HG02970 (cell line): ENCODE data around the gene ARID1B.

Experiments used
- ATAC-seq: cut with Tn5 transposase; IDR thresholded peaks from one replicate; pipeline ENCODE4 v1.9.1; 2021; ENCODE audit warnings: mild to moderate bottlenecking, moderate library complexity, moderate number of reproducible peaks; ENCODE audit not compliant: unreplicated experiment, low FRiP score

The ARID1B gene

DNA sequence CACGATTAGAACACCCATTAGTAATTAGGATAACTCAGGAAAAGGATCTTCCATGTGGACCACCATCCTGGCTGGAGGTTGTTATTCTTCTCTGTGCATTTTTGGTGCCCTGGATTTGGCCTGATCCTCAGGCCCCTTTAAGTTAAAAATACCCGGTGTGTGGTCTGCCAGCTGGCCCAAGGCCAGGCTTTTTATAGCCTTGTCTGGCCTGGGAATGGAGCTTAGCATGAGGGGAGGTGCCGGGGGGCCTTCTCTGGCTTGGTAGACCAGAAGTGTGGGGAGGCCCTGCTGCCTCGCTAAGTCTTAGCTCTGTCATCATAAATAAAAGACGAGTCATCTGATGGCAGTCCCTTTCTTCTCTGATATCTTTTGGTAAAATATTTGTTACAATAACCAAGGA is 71.4 kb downstream of the ARID1B start:
- no peak for ATAC-seq

DNA sequence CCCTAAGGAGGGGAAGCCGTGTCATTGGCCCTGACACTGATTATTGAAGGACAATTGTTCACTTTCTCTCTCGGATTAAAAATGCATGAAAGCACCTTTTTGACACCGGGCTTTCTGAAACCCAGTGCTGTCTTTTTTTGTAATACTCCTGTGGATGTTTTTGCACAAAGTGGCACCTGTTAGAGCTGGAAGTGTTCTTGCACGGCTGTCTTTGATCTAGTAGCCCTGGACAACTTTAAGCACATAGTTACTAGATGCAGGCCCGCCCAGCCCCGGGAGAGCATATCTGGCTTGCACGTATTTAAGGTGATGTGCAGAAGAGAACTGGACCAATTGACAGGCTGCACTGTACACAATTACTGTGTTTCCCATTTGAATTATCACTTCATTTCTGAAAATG is 72.6 kb downstream of the ARID1B start:
- no peak for ATAC-seq

DNA sequence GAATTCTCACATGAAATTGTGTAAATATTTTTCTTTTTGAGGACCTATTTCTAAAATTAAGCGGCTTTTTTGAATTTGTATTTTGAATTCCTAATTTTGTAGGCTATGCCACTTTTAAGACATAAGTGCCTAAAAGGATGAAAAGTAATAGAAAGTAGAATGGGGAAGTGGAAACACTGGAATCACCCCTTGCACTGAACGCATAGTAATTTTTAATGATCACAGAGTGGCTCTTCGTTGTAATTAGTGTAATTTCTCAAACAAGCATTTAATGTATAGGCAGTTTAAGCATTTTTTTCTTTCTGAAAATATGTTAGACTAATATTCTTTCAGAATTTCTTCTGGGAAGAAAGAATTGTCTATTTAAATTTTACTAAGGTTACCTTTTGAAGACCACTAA is 73.2 kb downstream of the ARID1B start:
- no peak for ATAC-seq

DNA sequence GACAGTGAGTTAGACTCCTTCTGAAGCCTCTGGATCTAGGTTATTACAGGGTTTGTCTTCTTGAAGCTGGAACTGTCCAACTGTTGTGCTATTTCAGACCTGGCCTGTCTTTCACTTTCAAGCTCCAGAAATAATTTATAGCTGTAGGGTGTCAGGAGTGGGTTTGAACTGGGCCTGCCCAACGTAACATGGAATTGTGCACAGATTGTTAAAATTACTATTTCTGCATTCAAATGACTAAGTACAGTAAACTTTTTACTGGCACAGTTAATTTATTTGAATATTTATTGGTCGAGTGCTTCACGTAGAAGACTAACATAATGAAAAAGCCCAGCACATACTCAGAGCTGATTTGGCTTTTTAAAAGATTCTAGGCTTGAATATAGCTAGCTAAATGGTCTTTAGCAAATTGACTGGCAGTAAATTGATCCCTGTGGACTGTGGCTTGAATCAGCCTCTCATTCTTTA is 74.3 kb downstream of the ARID1B start:
- no peak for ATAC-seq

DNA sequence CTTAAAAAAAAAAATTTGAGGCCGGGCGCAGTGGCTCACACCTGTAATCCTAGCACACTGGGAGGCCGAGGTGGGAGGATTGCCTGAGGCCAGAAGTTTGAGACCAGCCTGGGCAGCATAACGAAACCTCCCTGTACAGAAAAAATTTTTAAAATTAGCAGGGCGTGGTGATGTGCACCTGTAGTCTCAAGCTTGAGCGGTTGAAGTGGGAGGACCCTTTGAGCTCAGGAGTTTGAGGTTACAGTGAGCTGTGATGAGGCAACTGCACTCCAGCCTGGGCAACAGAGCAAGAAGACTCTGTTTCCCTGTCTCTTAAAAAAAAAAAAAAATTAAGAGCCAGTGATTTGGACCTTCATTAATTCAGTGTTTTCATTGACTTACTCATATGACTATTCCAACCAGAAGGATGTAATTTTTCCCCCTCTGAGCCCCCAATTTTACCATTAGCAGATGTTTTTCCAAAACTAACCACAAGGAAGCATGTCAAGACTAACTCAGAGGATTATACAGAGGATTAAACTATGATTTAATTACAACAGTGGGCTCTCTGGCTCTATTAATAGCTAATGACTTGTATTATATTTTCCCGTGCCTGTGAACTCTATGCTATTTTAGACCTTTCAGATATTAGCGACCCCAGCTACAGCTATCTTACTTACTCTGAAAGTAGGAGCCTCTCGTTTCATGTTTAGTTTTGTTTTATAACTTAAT is 75.1 kb downstream of the ARID1B start:
- ATAC-seq = no peak

DNA sequence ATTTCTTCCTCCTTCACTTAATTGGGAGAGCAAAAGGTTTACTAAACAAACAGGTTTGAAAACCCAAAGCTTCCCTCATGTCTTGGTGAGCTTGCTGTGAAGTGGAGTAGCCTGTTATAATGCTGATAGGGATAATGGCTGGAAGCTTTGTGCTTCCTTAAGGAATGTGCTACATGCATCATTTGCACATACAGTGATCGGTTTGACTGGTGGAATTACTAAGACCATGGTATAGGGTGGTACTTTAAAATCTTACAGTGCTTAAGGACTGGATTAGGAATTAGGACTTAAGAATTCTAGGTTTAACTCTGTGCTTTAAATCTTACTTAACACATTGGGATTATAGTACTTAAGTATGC is 75.7 kb downstream of the ARID1B start:
- no peak for ATAC-seq

DNA sequence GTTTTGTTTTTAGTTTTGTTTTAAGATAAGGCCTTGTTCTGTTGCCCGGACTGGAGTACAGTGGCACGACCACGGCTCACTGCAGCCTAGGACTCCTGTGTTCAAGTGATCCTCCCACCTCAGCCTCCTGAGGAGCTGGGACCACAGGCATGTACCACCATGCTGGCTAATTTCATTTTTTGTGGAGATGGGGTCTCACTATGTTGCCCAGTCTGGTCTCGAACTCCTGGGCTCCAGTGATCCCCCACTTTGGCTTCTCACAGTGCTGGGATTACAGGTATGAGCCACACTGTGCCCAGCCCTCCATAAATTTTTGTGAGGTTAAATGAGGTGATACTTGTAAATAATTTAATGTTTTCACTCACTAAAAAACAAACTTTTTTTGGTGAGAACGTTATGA is 76.6 kb downstream of the ARID1B start:
- no peak for ATAC-seq

DNA sequence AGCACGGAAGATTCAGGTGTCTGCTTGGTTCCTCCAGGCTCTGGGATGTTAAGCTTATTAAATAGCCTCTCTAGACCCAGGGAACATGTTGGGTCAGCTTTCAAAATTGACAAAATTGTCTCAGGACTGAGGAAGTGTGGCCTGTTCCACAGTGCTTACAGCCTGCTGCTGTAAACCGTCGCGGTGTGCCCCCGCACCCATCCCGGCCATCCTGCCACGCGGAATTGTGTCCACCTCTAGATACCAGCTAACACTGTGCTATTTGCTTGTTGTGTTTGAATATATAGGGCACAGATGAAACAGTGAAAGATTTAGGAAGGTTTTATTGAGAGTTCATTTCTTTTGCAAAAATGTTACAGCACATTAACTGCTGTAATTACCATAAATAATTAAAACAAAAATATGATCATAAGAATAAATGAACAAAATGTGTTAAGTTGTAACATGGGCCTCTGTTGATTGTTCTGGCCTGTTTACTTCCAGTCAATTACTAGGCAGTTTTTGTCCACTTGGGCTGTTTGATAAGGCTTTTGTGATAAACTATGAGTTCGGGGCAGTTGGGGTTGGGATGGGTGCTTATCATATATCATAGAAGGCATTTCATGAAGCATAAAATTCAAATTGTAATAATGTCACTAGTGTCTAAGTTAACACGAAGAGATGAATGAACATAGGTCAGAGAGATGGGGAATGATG is 77.4 kb downstream of the ARID1B start:
- ATAC-seq = no peak

DNA sequence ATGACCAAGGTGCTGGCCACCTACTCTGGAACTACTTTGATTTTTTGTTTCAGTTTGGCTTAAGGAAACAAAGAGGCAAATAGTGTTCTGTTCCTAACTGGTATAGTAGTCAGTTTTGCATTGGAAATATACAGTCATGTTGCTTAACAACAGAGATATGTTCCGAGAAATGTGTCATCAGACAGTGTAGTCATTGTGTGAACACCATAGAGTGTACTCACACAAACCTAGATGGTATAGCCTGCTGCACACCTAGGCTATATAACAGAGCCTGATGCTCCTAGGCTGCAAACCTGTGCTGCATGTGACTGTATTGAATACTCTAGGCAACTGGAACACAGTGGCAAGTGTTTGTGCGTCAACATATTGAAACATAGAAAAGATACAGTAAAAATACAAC is 80.4 kb downstream of the ARID1B start:
- ATAC-seq = no peak

DNA sequence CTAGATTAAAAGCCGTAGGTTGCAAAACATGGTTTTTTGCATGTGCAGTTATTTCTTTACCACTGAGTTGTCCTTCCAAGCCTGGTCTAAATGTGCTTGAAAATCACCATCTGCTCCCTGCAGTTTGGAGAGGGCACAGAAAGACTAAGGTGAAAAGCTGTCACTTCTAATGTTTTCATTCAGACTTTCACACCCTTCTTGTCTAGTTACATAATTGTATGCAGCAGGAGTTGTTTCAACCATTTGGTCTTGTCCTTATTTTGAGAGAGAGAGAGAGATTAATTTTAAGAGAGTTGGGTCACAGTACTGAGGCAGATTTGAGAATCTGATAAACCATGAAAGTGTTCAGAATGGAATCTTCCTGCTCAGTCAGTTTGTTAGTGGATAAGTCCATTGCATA is 82.5 kb downstream of the ARID1B start:
- no peak for ATAC-seq

DNA sequence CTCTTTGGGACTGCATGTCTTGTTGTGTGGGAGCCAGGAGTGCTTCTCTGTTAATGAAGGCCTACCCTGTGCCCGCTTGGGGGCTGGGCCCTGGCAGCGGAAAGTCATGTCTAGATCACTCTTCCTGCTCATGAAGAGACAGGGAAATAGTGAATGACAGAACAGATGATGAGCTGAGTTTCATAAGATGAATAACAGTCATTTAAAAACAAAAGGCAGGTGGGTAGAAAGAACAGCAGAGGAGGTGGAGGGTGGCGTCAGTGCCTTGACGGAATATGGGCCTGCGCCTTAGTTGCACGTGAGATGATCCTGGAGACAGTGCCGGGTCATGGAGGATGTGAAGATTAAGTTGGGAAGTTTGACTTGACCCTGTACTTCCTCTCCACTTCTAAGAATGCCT is 85.5 kb downstream of the ARID1B start:
- ATAC-seq = no peak

DNA sequence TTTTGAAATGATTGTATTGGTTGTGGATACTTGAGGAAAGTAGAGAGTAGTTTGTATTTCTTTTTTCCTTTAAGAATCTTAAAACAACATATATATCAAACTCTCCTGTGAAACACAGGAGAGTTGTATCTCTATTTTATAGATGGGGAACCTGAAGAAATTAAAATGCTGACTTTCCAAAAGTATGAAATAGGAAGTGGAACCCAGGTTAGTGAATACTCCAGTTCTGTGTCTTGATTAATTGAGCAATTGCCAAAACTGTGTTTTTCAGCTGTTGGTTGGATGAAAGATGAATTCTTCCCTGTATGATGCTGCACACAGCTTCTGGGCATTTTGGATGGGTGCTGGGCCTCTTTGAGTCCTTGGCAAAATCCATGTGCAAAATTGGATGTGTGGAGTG is 86.3 kb downstream of the ARID1B start:
- no peak for ATAC-seq

DNA sequence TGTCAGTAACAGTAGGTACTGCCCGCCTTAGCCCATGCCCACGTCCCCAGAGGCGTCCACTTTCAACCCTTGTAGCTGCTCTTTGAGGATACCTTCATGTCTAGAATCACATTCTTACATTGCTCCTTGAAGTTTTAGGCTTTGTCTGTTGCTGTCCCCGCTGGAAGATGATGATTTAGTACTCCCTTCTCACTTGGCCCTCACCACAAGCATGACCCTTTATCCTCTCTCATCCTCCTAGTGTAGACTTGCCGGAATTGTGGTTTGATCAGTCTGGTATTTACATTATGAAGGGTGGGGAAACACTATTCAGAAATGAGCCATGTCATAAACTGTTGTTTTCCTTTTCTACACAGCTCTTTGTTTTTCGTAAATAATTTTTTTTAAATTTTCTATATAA is 87.4 kb downstream of the ARID1B start:
- no peak for ATAC-seq

DNA sequence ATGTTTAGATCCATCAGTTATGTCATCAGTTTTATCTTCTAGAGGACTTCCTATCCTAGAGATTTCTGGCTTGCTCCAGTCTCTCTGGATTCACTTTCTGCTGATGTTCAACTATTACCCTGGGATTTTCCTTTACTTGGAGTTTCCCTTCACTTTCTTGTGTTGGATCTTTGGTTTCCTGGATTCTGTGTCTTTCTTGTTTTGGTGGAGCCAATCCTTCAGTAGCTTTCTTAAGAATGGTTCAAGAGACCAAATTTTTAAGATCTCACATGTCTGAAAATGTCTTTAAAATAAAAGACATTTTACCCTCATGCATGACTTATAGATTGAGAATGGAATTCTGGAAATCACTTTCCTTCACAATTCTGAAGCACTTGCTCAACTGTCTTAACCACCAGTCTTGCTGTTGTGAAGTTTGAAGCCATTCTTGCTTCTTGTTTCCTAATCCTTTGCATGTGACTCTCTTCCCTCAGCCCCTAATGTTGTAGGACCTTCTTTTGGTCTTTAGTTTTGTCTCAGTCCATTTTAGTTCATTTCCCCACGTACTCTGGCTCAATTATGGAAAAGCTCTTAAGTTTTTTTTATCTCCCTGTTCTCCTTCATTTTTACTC is 87.9 kb downstream of the ARID1B start:
- no peak for ATAC-seq

DNA sequence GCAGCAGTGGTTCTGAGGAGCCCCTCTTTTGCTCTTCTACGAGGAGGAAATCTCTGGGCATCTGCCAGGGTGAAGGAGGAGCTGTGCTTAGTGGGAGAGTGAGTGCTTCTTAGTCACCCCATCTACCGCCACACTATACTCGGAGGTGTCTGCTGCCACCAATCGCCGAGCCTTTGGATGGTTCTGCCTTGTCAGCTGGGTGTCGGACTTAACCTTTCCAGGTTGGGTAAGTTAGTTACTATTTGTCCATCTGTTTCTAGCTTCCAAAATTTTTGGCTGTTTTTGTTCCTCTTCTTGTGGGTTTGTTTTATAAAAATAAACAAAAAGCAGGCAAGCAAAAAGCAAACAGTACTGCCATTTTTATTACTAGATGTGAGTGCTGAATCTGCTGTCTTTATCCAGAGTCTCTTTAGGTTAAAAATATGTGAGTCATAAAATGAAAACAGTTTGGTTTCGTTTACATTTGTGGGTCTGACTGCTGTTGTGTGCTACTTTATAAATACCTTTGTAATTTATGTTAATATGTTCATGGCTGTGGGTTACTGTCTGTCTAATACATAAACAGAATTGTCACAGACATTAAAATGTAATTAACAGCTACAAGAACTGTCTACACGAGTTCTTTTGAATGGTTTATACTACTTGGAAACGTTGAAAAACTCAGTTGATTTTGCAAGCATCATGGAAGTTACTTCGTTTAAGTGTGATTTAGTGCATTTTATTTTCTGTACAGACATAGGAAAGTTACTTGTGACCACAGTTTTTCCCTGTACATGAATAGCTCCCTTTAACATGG is 89.2 kb downstream of the ARID1B start:
- no peak for ATAC-seq

DNA sequence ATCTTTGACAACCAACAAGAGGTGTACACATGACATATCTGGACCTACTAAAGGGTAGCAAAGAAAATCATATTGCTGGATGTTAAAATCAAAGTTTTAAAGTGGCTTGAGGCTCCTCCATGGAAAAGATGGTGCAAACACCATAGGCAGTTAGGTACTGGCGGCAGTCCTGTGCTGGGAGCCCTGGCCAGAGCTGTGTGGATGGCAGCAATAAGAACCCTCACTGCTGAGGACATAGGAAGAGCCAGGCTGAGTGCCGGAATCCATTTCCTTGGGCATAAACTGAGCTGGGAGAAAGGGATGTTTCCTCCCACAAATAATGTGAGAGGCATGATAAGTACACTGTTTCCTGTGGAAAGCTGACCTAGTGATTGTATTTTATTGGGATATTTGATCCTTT is 89.9 kb downstream of the ARID1B start:
- no peak for ATAC-seq

DNA sequence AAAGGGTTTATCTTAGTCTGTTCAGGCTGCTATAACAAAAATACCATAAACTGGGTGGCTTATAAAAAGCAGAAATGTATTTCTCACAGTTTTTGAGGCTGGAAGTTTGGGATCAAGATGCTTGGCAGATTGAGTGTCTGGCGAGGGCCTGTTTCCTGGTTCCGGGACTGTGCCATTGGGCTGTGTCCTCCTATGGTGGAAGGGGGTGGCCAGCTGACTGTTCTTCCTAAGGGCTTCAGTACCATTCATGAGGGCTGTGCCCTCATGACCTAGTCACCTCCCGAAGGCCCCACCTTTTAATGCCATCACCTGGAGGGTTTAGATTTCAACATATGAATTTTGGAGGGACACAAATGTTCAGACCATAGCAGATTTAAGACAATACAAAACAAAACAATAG is 91.2 kb downstream of the ARID1B start:
- no peak for ATAC-seq

DNA sequence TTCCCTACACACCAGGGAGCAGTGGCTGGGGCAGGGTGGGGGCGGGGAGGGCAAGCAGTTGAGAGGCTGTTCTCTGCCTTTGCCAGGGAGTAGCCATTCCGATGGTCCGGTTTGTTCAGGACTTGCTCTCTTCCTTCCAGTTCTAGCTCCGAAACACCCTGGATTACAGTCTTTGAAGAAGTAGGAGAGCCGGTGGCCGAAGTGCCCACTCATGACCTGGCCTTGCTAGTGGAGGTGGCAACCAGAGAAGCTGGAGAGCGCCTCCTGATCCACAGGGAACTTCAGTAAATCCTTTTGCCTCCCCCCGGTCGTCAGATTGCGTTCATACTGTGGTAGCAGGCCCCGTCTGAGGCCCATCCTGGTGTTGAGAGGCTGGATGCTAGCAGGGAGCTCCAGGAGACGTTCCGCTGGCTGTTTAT is 92.8 kb downstream of the ARID1B start:
- ATAC-seq = no peak

DNA sequence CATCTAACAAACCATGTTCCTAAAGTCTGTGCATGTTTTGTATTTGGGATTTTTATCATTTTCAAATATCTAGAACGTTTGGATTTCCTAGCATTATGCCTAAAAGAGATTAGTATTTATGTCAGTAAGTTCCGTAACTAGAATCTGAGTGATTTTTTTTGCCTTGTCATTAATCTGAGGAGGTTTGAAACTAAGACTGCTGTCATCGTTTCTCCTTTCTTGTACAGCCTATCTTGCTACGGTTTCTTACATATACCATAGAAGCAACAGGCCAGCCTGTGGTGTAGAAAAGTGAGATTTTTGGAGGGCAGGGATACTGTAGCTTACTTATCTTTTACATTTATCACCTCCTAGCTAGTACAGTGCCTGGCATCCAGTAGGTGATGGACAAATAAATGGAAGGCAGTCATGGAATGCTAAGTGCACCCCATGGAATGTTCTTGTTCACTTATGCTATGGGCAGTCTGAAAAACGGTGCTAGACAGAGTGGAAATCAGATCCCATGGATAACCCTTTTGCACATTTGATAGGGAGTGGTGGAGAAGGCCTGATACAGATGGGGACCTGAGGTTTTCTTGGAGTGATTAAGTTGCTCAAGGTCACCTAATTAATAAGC is 93.9 kb downstream of the ARID1B start:
- ATAC-seq = no peak

DNA sequence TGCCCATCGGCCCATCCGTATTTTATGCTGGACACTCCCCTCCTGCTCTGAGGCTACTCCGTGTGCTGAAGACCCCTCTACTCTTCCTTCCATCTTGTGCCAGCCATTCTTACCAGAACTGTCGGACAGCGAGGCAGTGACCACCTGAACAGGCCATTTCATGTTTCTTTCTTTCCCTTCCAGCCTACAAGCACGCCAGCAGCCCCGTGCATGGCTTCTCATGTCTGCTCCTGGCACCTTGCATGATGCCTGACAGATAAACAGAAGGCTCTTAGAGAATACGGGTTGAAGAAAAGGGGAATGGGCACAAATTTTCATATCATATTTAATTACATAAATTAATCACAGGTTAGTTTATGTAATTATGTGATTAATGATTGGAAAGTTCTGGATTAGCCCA is 95.7 kb downstream of the ARID1B start:
- no peak for ATAC-seq
